ENCODE data around the gene TMEM150C.

- TF ChIP-seq, protein P1, sequence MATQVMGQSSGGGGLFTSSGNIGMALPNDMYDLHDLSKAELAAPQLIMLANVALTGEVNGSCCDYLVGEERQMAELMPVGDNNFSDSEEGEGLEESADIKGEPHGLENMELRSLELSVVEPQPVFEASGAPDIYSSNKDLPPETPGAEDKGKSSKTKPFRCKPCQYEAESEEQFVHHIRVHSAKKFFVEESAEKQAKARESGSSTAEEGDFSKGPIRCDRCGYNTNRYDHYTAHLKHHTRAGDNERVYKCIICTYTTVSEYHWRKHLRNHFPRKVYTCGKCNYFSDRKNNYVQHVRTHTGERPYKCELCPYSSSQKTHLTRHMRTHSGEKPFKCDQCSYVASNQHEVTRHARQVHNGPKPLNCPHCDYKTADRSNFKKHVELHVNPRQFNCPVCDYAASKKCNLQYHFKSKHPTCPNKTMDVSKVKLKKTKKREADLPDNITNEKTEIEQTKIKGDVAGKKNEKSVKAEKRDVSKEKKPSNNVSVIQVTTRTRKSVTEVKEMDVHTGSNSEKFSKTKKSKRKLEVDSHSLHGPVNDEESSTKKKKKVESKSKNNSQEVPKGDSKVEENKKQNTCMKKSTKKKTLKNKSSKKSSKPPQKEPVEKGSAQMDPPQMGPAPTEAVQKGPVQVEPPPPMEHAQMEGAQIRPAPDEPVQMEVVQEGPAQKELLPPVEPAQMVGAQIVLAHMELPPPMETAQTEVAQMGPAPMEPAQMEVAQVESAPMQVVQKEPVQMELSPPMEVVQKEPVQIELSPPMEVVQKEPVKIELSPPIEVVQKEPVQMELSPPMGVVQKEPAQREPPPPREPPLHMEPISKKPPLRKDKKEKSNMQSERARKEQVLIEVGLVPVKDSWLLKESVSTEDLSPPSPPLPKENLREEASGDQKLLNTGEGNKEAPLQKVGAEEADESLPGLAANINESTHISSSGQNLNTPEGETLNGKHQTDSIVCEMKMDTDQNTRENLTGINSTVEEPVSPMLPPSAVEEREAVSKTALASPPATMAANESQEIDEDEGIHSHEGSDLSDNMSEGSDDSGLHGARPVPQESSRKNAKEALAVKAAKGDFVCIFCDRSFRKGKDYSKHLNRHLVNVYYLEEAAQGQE (IDR thresholded peaks at IDR 0.05), result no peak
- TF ChIP-seq CTCF (IDR thresholded peaks at IDR 0.05; ENCODE audit: low read depth, low read length, missing input control), result no peak
- no peak for TF ChIP-seq JUND (IDR thresholded peaks at IDR 0.05)
- TF ChIP-seq GABPA (IDR thresholded peaks at IDR 0.05 in 1 of 2, conservative IDR thresholded peaks at IDR 0.05 in 1 of 2), result no peak
- TF ChIP-seq ZBTB33 (IDR thresholded peaks at IDR 0.05), result no peak
- no peak for TF ChIP-seq YY1 (IDR thresholded peaks at IDR 0.05)
- no peak for TF ChIP-seq RXRA (IDR thresholded peaks at IDR 0.05)
- no peak for TF ChIP-seq MAX (IDR thresholded peaks at IDR 0.05)
- TF ChIP-seq EGR1 (IDR thresholded peaks at IDR 0.05; ENCODE audit: low read depth in 2 of 2), result no peak
Observed at GRCh38 chr4:82433791-82434190, 128.0 kb downstream of the TMEM150C start.

All from liver (tissue), 3 donors.